T-helper 1 cell (primary cell): ENCODE measurements around the gene DNAJB9.
"Not testable (repeated sequence)": the region's sequence is repeated elsewhere in the genome, so short reads cannot be mapped to it uniquely, and the experiment has no call there.

Experiments used
- DNase-seq, 5 donors: peaks; one replicate each; pipeline ENCODE4 v3.0.0-alpha.2; 2012 to 2020
- total RNA-seq, 4 donors: gene quantifications; one replicate each; lab custom pipeline; 2026; lab: John Stamatoyannopoulos, UW

Gene DNAJB9
- 75.8 to 164 (median 98.9) reads per million in 4 donors for total RNA-seq

- peak; percentile 98 to 99 (median 99) for DNase-seq
Observed at GRCh38 chr7:108569381-108570145, at the start of gene DNAJB9, which contains the start of gene THAP5. Gene DNAJB9, plus strand, starts transcription at chr7:108569874. Its CDS starts 1,853 bp downstream, at chr7:108571727. Gene THAP5, minus strand, starts transcription at chr7:108569706. Its CDS starts 137 bp downstream, at chr7:108569569.

- no peak for DNase-seq
Observed at GRCh38 chr7:108522780-108523179, 46.9 kb upstream of the DNAJB9 start.

- no peak for DNase-seq
Observed at GRCh38 chr7:108525327-108525984, 44.2 kb upstream of the DNAJB9 start.

- DNase-seq = peak; percentile 99 to 100 (median 100)
Observed at GRCh38 chr7:108525985-108526767, 43.5 kb upstream of the DNAJB9 start, which contains the start of gene PNPLA8. Gene PNPLA8, minus strand, starts transcription at chr7:108526135. Its CDS starts 10,644 bp downstream, at chr7:108515491.

GRCh38 chr7:108526768-108527017, 43.0 kb upstream of the DNAJB9 start:
- DNase-seq = no peak

GRCh38 chr7:108528183-108528712, 41.4 kb upstream of the DNAJB9 start:
- no peak for DNase-seq

GRCh38 chr7:108529341-108529740, 40.3 kb upstream of the DNAJB9 start:
- DNase-seq = no peak

GRCh38 chr7:108533712-108534111, 36.0 kb upstream of the DNAJB9 start:
- no peak for DNase-seq

GRCh38 chr7:108535257-108535656, 34.4 kb upstream of the DNAJB9 start:
- no peak for DNase-seq

GRCh38 chr7:108535744-108536143, 33.9 kb upstream of the DNAJB9 start:
- no peak for DNase-seq

GRCh38 chr7:108537229-108537628, 32.4 kb upstream of the DNAJB9 start:
- no peak for DNase-seq

- DNase-seq = not testable (repeated sequence)
Observed at GRCh38 chr7:108538236-108538635, 31.4 kb upstream of the DNAJB9 start.

GRCh38 chr7:108538685-108539084, 31.0 kb upstream of the DNAJB9 start:
- DNase-seq = not testable (repeated sequence)

- DNase-seq = no peak
Observed at GRCh38 chr7:108541478-108541877, 28.2 kb upstream of the DNAJB9 start.

GRCh38 chr7:108548141-108548896, 21.4 kb upstream of the DNAJB9 start:
- not testable (repeated sequence) for DNase-seq

GRCh38 chr7:108556665-108557064, 13.0 kb upstream of the DNAJB9 start:
- DNase-seq = not testable (repeated sequence)

GRCh38 chr7:108557191-108557590, 12.5 kb upstream of the DNAJB9 start:
- no peak for DNase-seq

GRCh38 chr7:108557617-108558016, 12.1 kb upstream of the DNAJB9 start:
- DNase-seq = no peak

GRCh38 chr7:108559253-108559652, 10.4 kb upstream of the DNAJB9 start:
- DNase-seq = no peak

GRCh38 chr7:108561047-108561619, 8.5 kb upstream of the DNAJB9 start:
- DNase-seq = no peak

- no peak for DNase-seq
Observed at GRCh38 chr7:108565987-108566386, 3.7 kb upstream of the DNAJB9 start.
